ENCODE results near the gene FAM120AOS.

Gene FAM120AOS

DNA sequence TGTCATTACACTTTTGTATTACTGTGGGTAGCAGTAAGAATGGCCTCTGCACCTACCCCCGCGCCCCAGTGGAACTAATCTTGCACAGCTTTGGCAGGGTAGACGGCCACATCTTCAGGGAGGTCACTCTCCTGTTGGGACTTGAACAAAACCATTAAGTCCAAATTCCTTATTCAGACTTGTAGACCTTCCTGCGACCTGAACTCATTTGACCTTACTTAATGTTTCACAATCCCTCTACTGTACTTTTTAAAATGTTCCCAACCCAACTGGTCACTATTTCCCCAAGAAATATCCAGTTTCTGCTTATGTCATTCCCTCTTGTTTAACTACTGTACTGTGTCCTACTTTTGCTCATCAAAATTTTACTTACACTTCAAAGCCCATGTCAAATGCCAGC lies 5.3 kb upstream of the FAM120AOS start (continued):
- no peak for TF ChIP-seq SCRT1 (tag by site-specific recombination; IDR thresholded peaks at IDR 0.05; ENCODE audit: borderline replicate concordance)

DNA sequence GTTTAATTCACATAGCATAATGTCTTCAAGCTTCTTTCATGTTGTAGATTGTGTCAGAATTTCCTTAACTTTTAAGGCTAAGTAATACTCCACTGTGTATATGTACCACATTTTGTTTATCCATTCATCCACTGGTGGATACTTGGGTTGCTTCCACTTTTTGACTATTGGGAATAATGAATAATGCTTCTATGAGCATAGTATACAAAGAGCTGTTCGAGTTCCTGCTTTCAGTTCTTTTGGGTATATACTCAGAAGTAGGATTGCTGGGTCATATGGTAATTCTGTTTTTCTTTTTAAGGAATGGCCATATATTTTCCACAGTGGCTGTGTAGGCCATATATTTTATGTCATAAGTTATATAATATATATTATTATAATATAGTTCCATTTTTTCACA lies 3.6 kb upstream of the FAM120AOS start:
- no peak for TF ChIP-seq KLF9 (tag by site-specific recombination; IDR thresholded peaks at IDR 0.05; ENCODE audit: low read depth)
- TF ChIP-seq ZNF560 (tag by site-specific recombination; IDR thresholded peaks at IDR 0.05; ENCODE audit: borderline replicate concordance): no peak
- no peak for TF ChIP-seq ZNF311 (tag by site-specific recombination; IDR thresholded peaks at IDR 0.05; ENCODE audit: borderline replicate concordance)
- TF ChIP-seq, protein P1, sequence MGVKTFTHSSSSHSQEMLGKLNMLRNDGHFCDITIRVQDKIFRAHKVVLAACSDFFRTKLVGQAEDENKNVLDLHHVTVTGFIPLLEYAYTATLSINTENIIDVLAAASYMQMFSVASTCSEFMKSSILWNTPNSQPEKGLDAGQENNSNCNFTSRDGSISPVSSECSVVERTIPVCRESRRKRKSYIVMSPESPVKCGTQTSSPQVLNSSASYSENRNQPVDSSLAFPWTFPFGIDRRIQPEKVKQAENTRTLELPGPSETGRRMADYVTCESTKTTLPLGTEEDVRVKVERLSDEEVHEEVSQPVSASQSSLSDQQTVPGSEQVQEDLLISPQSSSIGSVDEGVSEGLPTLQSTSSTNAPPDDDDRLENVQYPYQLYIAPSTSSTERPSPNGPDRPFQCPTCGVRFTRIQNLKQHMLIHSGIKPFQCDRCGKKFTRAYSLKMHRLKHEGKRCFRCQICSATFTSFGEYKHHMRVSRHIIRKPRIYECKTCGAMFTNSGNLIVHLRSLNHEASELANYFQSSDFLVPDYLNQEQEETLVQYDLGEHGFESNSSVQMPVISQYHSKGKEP (tag by site-specific recombination; IDR thresholded peaks at IDR 0.05): no peak
- no peak for TF ChIP-seq ZNF571 (tag by site-specific recombination; IDR thresholded peaks at IDR 0.05)
- TF ChIP-seq, protein P2, sequence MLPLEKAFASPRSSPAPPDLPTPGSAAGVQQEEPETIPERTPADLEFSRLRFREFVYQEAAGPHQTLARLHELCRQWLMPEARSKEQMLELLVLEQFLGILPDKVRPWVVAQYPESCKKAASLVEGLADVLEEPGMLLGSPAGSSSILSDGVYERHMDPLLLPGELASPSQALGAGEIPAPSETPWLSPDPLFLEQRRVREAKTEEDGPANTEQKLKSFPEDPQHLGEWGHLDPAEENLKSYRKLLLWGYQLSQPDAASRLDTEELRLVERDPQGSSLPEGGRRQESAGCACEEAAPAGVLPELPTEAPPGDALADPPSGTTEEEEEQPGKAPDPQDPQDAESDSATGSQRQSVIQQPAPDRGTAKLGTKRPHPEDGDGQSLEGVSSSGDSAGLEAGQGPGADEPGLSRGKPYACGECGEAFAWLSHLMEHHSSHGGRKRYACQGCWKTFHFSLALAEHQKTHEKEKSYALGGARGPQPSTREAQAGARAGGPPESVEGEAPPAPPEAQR (tag by site-specific recombination; IDR thresholded peaks at IDR 0.05): no peak
- TF ChIP-seq ZNF621 (tag by site-specific recombination; IDR thresholded peaks at IDR 0.05): no peak
- TF ChIP-seq ZNF324 (tag by site-specific recombination; IDR thresholded peaks at IDR 0.05): no peak
- TF ChIP-seq, protein P3, sequence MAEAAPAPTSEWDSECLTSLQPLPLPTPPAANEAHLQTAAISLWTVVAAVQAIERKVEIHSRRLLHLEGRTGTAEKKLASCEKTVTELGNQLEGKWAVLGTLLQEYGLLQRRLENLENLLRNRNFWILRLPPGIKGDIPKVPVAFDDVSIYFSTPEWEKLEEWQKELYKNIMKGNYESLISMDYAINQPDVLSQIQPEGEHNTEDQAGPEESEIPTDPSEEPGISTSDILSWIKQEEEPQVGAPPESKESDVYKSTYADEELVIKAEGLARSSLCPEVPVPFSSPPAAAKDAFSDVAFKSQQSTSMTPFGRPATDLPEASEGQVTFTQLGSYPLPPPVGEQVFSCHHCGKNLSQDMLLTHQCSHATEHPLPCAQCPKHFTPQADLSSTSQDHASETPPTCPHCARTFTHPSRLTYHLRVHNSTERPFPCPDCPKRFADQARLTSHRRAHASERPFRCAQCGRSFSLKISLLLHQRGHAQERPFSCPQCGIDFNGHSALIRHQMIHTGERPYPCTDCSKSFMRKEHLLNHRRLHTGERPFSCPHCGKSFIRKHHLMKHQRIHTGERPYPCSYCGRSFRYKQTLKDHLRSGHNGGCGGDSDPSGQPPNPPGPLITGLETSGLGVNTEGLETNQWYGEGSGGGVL (tag by site-specific recombination; IDR thresholded peaks at IDR 0.05): no peak
- Histone ChIP-seq H3K36me3 (ENCODE audit: control insufficient read depth in 2 of 2, insufficient read depth in 1 of 2, low read length in 2 of 2) (peaks cover 0 to 8% of the 10 kb centered on the region in 2 experiments; a peak in 1 of 3 replicates), H3K27ac (ENCODE audit: extremely low read depth, low read depth, low read length) (no peak overlapping the region), H3K4me3 (ENCODE audit: low read depth, low read length) (no peak overlapping the region), H3K9me3 (ENCODE audit: control insufficient read depth, insufficient read depth, low read depth, low read length) (no peaks in the 10 kb centered on the region), H3K4me1 (ENCODE audit: control insufficient read depth, insufficient read depth, low read length) (peaks cover 10% of the 10 kb centered on the region)
- POLR2A ChIA-PET: no interaction called here
- CTCF ChIA-PET: interaction anchor here (0.6 to 1.0 kb wide), 3 partner anchors 26 to 471 kb away, joined by 3 to 4 read pairs (median 3); no protein-coding TSS in a partner anchor

DNA sequence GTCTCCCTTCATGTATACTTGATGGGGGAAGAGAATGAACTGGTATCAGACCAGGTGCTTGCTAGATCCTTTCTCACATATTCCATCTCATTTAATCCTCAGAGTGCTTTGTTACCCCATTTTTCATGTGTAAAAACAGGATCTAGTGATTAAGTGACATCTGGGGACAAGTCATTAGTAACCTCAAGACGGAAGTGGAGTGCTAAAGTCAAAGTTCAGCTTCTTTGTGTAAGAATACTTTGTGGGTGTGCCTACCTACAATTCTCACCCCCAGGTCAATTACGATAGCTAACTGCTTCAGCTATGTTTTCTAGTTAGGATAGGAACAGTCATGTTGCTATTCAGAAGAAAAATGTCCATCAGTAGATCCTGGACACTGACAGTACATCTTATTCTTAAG lies 3.1 kb upstream of the FAM120AOS start:
- peaks cover 0 to 8% of the 10 kb centered on the region in 2 experiments; a peak in 1 of 3 replicates for H3K36me3 ChIP-seq (ENCODE audit: control insufficient read depth in 2 of 2, insufficient read depth in 1 of 2, low read length in 2 of 2)
- H3K4me1 ChIP-seq (ENCODE audit: control insufficient read depth, insufficient read depth, low read length): peaks cover 10% of the 10 kb centered on the region
- H3K4me3 ChIP-seq (ENCODE audit: low read depth, low read length): no peak overlapping the region
- TF ChIP-seq, protein P4, sequence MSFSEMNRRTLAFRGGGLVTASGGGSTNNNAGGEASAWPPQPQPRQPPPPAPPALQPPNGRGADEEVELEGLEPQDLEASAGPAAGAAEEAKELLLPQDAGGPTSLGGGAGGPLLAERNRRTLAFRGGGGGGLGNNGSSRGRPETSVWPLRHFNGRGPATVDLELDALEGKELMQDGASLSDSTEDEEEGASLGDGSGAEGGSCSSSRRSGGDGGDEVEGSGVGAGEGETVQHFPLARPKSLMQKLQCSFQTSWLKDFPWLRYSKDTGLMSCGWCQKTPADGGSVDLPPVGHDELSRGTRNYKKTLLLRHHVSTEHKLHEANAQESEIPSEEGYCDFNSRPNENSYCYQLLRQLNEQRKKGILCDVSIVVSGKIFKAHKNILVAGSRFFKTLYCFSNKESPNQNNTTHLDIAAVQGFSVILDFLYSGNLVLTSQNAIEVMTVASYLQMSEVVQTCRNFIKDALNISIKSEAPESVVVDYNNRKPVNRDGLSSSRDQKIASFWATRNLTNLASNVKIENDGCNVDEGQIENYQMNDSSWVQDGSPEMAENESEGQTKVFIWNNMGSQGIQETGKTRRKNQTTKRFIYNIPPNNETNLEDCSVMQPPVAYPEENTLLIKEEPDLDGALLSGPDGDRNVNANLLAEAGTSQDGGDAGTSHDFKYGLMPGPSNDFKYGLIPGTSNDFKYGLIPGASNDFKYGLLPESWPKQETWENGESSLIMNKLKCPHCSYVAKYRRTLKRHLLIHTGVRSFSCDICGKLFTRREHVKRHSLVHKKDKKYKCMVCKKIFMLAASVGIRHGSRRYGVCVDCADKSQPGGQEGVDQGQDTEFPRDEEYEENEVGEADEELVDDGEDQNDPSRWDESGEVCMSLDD (tag by site-specific recombination; IDR thresholded peaks at IDR 0.05): no peak
- peak; percentile 82 for TF ChIP-seq ZNF664 (tag by site-specific recombination; IDR thresholded peaks at IDR 0.05)
- TF ChIP-seq SCRT2 (tag by site-specific recombination; IDR thresholded peaks at IDR 0.05): no peak
- no peak for TF ChIP-seq ZNF621 (tag by site-specific recombination; IDR thresholded peaks at IDR 0.05)
- no peak for TF ChIP-seq ZNF701 (tag by site-specific recombination; IDR thresholded peaks at IDR 0.05)
- TF ChIP-seq ZNF777 (tag by site-specific recombination; IDR thresholded peaks at IDR 0.05; ENCODE audit: borderline replicate concordance): no peak
- ChIA-PET POLR2A (no interaction called here), CTCF (interaction anchor here (0.6 to 1.0 kb wide), 2 partner anchors 27 to 40 kb away, joined by 3 to 4 read pairs; no protein-coding TSS in a partner anchor)
- H3K9me3 ChIP-seq (ENCODE audit: control insufficient read depth, insufficient read depth, low read depth, low read length): no peaks in the 10 kb centered on the region
- no peak overlapping the region for H3K27ac ChIP-seq (ENCODE audit: extremely low read depth, low read depth, low read length)

Measured in HEK293 (cell line).